NCI-H345 treated with DMSO at 0.1 percent for 48 hours (cell line): ENCODE measurements around the gene LRFN3.
A peak's percentile ranks its signal among the peaks of the same experiment; 100 is the strongest.
"Not testable (repeated sequence)": the region's sequence is repeated elsewhere in the genome, so short reads cannot be mapped to it uniquely, and the experiment has no call there.

Source experiments
- DNase-seq: peaks from one replicate; lab custom pipeline; 2025; ENCODE audit not compliant: unreplicated experiment; lab: John Stamatoyannopoulos, UW

LRFN3 gene, protein sequence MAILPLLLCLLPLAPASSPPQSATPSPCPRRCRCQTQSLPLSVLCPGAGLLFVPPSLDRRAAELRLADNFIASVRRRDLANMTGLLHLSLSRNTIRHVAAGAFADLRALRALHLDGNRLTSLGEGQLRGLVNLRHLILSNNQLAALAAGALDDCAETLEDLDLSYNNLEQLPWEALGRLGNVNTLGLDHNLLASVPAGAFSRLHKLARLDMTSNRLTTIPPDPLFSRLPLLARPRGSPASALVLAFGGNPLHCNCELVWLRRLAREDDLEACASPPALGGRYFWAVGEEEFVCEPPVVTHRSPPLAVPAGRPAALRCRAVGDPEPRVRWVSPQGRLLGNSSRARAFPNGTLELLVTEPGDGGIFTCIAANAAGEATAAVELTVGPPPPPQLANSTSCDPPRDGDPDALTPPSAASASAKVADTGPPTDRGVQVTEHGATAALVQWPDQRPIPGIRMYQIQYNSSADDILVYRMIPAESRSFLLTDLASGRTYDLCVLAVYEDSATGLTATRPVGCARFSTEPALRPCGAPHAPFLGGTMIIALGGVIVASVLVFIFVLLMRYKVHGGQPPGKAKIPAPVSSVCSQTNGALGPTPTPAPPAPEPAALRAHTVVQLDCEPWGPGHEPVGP

GRCh38 chr19:35935911-35936737 lies at the start of gene LRFN3:
LRFN3 (plus strand) TSS chr19:35936374; CDS start chr19:35939426, 3,052 bp downstream.
- peak; percentile 92 for DNase-seq

DNA sequence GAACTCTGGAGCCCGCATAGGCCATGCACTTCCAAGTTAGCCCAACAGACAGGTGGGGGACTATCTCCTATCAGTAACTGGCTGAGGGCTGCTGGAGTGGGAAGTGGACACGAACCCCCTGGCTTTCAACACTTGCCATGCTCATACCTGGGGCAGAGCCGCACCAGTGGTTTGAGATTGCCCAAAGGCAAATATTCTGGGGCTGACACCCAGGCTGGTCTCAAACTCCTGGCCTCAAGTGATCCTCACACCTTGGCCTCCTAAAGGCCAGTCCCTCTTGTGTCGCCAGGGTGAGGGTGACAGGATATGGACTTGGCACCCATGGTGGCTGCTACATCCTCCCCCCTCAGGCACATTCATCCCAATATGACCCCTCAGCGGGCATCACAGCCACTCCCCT lies 49.0 kb upstream of the LRFN3 start:
- no peak for DNase-seq

DNA sequence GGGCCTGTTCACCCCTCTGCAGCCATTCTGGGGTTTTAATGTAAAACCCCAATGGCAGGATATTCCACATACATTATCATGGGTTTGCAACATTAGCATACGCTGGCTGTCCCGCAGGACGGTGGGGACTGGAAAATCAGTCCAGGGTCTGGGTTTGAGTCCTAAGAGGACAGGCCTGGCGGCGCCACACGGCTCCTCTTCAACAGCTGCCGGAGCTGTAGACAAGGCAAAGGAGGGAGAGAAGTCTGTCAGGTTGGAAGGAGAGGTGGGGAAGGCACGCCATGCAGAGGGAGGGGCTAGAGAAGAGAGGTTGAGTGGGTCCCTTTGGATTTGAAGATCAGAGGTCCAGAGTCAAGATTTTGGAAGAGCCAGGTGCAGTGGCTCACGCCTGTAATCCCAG lies 47.8 kb upstream of the LRFN3 start:
- DNase-seq = no peak

DNA sequence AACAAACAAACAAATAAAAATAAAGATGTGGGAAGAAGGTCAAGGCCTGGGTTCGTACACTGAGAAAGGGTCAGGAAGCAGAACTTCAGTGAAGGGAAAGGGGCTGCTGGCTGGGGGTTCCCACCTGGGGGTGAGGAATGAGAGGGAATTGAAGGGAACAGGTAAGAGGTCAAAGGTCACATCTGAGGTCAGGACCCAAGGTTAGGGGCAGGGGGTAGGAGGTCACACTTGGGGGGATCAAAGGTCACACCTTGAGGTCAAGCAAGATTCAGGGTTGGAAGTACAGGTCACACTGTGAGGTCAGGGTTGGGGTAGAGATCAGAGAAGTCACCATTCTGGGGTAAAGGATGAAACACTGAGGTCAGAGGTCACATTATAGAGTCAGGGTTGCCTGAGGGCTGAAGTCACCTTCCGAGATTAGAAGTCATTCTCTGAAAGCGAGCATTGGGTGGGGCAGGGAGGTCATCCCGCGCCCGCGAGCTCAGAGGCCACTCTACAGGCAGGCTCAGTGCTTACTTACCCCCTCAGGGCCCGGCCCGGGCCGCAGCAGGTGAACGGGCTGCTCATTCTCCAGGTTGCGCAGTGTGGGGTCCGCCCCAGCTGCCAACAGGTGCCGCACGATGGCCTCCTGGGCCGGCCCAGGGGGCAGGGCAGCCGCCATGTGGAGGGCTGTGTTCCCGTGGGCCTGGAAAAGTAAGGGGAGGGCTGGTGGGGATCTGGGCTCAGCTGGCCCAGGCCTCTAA lies 46.6 kb upstream of the LRFN3 start:
- DNase-seq = no peak

GRCh38 chr19:35890113-35890650 lies 46.0 kb upstream of the LRFN3 start:
- DNase-seq = no peak

DNA sequence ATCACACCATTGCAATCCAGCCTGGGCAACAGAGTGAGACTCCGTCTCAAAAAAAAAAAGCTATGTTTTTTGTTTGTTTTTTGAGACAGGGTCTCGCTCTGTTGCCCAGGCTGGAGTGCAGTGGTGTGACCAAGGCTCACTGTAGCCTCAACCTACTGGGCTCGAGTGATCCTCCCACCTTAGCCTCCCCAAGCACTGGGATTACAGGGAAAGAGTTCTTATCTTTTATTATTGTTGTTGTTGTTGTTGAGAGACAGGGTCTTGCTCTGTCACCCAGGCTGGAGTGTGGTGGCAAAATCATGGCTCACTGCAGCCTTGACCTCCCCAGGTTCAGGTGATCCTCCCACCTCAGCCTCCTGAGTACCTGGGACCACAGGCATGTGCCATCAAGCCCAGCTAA lies 44.4 kb upstream of the LRFN3 start:
- not testable (repeated sequence) for DNase-seq

- DNase-seq = no peak
Measured at GRCh38 chr19:35894342-35894741, 41.8 kb upstream of the LRFN3 start.

- DNase-seq = no peak
Measured at GRCh38 chr19:35895911-35896642, 40.1 kb upstream of the LRFN3 start.

- no peak for DNase-seq
Measured at GRCh38 chr19:35896643-35897040, 39.5 kb upstream of the LRFN3 start.

DNA sequence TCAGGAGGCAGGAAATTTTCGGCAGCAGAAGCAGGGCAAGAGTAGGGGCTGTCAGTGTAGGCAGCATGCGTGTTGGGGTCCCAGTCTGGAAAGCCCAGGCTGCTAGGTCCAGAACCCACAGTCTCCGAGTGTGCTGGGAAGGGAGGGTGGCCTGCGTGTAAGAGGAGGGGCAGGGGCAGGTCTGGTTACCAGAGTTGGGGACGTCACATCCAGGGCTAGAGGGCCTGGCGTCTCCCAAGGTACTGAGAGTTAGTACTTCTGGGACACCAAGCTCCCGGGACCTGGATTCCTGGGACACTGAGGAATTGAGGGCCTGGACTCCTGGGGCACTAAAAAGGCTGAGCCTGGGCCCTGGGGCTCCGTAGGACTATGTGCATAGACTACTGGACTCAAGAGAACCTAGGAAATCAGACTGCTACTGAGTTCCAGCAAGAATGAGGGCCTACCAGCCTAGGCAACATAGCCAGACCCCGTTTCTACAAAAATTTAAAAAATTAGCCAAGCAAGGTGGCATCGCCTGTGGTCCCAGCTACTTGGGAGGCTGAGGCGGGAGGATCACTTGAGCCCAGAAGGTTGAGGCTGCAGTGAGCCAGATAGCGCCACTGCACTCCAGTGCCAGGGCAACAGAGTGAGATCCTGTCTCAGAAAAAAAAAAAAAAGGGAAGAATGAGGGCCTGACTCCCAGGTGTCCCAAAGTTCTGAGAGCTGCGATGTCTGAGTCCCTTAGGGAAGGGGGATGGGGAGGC lies 38.3 kb upstream of the LRFN3 start:
- no peak for DNase-seq

DNA sequence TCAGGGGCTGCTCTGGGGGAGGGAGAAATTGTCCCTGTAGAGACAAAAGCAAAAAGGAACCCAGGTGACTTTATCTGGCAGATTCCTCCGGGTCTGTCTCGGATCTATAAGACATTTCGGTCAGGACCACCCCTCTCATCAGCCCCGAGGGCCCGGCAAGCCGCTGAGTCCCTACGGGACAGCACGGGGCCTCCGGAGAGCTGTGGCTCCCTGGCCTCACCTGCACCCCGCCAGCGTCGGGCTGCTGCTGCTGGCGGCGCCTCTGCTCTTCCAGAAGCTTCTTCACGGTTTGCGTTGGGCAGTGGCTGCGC lies 37.7 kb upstream of the LRFN3 start:
- no peak for DNase-seq

DNA sequence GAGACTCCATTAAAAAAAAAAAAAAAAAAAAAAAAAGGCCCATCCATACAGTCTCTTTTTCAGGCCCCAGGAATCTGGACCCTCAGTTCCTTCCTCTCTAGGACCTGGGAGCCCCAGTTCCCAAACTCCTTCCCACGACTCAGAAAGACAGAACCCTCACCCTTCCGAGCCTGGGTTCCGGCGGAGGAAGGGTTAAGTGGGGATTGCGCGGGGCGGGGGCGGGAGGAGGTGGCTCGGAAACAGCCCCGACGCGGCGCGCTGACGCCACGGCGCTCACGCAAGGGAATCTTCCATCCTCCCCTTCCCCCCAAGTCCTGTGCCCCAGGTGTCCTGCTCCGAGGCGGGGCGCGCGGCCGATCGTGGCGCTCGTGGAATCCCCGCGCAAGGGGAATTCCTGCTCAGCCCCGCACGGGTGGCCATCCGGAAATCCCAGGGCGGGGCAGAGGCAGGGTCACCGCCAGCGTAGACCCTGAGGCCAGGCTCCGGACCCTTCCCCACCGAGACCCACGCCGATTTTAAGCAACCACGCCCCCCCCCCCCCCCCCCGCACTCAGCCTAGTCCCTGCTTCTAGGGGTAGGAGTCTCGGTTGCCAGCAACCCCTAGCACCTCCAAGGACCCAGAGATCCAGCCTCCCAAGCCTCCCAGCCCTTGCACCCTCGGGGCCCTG lies 36.5 kb upstream of the LRFN3 start:
- DNase-seq = peak; percentile 91

GRCh38 chr19:35901055-35901644 lies 35.0 kb upstream of the LRFN3 start:
- DNase-seq = no peak

- no peak for DNase-seq
Measured at GRCh38 chr19:35901854-35902661, 34.1 kb upstream of the LRFN3 start, which contains the start of gene HCST. HCST (plus strand) TSS chr19:35902529; CDS start chr19:35902594, 65 bp downstream.

DNA sequence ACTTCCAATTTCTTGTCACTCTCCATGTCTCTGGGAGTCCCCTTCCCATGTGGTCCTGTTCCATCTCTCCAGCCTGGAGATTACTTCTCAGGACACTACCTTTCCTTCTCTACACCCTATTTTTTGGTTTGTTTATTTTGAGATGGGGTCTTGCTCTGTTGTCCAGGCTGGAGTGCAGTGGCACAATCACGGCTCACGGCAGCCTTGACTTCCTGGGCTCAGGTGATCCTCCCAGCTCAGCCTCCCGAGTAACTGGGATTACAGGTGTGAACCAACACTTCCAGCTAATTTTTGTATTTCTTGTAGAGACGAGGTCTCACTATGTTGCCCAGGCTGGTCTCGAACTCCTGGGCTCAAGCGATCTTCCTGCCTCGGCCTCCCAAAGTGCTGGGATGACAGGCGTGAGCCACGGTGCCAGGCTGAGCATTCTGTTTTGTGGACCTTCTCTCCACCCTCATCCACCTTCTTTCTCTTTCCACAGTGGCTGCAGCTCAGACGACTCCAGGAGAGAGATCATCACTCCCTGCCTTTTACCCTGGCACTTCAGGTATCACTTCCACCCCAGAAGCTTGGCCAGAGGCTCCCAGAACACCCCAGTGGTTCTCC lies 33.2 kb upstream of the LRFN3 start:
- DNase-seq = no peak

GRCh38 chr19:35903550-35904179 lies 32.5 kb upstream of the LRFN3 start:
- peak; percentile 52 for DNase-seq
